LNCaP clone FGC (cell line): ENCODE results near the gene KANSL1L.
A peak's percentile ranks its signal among the peaks of the same experiment; 100 is the strongest.
"Not testable (repeated sequence)": the region's sequence is repeated elsewhere in the genome, so short reads cannot be mapped to it uniquely, and the experiment has no call there.

ENCODE experiments used
- DNase-seq: peaks from one replicate; pipeline ENCODE4 v3.0.0-alpha.2; 2011; ENCODE audit warnings: low read depth
- H3K4me3 ChIP-seq: 2 replicates; pipeline ENCODE4 v1.5.1; 2011; ENCODE audit warnings: mild to moderate bottlenecking, low read depth, low read length, control low read depth
- TF ChIP-seq, protein P1 (sequence below): IDR thresholded peaks from 2 replicates; pipeline ENCODE4 v1.5.1; 2012; ENCODE audit warnings: mild to moderate bottlenecking; ENCODE audit not compliant: control insufficient read depth, insufficient read depth; ENCODE audit errors: extremely low read depth

Gene KANSL1L

DNA sequence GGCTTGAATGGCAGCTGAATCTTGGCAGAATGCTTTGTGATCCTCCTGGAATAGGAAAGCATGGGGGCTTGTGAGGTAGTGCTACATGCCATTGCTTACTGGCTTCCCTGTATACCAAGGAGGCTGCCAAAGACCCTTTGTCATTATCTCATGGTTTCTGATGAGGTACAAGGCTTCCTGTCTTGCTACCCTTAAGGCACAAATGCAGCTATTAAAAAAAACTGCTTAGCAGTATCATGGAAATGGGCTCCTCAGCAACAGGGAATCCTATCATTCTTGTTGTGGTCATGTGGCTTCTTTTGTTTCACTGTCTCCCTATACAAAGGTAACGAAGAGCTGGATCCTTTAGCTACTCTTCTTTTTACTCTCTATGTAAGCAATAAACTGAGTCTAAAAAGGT, 6.6 kb upstream of the KANSL1L start:
- H3K4me3 ChIP-seq = no peak overlapping the region
- TF ChIP-seq, protein P1, sequence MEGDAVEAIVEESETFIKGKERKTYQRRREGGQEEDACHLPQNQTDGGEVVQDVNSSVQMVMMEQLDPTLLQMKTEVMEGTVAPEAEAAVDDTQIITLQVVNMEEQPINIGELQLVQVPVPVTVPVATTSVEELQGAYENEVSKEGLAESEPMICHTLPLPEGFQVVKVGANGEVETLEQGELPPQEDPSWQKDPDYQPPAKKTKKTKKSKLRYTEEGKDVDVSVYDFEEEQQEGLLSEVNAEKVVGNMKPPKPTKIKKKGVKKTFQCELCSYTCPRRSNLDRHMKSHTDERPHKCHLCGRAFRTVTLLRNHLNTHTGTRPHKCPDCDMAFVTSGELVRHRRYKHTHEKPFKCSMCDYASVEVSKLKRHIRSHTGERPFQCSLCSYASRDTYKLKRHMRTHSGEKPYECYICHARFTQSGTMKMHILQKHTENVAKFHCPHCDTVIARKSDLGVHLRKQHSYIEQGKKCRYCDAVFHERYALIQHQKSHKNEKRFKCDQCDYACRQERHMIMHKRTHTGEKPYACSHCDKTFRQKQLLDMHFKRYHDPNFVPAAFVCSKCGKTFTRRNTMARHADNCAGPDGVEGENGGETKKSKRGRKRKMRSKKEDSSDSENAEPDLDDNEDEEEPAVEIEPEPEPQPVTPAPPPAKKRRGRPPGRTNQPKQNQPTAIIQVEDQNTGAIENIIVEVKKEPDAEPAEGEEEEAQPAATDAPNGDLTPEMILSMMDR = no peak
- no peak for DNase-seq

DNA sequence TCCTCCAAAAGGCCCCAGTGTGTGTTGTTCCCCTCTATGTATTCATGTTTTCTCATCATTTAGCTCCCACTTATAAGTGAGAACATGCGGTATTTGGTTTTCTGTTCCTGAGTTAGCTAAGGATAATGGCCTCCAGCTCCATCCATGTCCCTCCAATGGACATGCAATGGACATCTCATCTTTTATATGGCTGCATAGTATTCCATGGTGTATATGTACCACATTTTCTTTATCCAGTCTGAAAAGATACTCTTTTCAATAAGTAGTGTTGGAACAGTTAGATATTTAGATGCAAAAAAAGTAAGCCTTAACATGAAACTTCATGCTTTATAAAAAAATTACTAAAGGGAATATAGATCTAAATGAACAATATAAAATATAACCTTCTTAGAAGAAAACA, 5.9 kb upstream of the KANSL1L start:
- not testable (repeated sequence) for DNase-seq, H3K4me3 ChIP-seq

DNA sequence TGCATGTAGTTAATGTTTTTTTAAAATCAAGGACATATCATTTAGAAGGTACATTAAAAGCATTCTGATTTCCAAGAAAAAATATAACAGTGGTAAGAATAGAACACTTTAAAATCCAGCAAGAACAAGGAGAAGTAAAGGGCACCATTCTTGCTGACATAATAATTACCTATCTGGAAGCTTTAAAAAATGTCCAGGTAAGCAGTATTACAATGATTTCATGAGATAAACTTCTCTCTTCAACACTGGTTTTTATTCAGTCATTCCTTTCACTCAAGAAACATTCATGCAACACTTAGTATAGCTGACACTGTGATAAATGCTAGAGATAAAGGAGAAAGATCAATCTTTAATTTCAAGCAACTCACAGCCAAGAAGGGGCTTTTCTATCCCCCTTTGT, 2.9 kb upstream of the KANSL1L start:
- no peak overlapping the region for H3K4me3 ChIP-seq
- DNase-seq = no peak
- TF ChIP-seq, protein P1 = no peak

DNA sequence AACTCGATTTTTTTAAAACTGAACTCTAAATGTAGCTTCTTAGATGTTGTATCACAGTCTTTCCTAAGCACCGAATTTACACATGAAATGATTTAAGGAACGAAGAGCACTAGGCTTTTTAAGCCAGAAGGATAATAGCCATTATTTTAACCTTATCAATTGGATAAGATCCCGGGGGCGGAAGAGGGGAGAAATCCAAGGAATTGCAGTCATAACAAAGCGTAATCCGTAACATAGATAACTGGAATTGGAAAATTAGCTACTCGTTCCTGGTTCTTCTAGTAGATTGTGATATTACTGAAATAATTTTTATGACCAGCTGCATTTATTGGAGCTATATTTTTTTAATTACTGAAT, 988 bp upstream of the KANSL1L start:
- H3K4me3 ChIP-seq = peak overlapping the region; percentile 53
- DNase-seq = no peak
- TF ChIP-seq, protein P1 = no peak

DNA sequence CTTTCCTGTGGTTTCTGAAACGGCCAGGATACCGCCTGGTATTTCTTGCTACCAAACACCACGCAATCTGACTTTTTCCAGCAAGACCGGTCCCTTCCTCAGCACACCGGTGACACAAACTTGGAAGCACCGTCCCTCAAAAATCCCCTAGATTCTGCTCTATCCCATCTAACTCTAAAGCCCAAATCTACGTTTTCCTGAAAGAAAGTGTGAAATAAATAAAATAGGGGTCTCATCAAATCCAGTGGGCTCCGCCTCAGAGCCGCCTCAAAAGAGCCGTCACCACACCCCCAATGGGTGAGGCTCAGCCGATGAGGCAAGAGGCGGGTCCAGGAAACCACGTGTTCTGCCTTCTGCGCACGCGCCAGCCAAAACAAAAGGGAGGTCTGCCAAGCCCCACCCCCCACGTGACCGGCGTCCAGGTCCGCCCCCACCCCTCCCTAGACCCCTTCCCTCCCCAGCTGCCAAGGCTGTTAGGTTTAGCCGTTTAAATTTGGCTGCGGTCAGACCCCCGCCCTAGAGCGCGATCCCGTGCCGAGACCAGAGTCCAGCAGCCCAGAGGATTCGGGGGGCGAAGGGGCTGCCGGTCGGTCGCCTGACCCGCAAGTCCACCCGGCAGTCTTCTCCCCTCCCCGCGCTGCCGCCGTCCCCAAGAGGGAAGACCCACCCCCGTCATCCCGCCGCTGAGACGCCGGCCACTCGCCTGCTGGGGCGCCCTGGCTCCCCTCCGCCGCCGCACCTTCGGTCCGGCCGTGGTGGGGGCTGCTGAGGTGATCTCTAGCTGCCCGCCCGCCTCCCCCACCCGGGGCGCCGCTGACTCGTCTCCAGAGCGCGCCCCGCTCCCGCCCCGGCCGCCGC, 534 bp downstream of the KANSL1L start:
- DNase-seq = peak; percentile 72
- TF ChIP-seq, protein P1 = no peak
- peak overlapping the region; percentile 72 for H3K4me3 ChIP-seq

DNA sequence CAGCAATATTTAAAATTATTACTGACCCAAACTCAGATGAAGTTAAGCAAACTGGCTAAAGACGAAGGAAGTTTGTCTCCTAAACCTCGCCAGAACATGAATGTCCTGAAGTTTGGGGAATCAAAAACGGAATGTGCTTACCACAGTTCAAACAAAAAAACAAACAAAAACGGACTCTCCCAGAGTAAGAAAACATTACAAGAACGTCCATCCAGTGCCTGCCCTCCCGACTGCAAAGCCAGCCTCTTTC, 1.1 kb downstream of the KANSL1L start:
- no peak for DNase-seq
- TF ChIP-seq, protein P1 = no peak
- peak overlapping the region; percentile 72 for H3K4me3 ChIP-seq

DNA sequence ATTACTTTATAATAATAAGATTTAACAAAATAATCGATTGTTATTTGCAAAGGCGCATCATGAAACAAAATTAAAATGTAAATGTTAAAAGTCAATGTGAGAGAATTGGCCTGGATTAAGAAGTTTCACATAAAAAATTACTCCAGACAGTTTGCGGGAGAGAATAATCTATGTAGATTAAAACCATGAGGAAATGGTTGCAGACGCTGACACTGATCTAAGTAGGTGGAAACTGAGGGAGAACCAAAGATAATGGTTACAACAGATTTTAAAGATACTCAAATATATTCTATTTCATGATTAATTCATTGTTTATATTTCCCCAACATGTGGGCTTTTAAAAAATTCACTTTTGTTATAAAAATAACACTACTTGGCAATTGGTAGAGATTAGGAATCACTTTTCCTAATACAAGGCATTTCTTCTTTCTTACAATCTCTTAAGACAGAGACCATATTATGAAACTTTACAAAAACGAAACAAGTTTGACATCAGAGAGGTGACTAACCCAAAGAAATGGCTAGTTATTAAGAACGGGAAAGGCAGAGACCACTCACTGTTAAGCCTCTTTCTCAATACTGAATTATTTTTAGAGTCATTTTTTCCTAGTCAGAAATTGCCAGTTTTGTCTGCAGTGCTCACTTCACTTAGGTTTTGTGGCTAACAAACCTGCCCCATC, 1.6 kb downstream of the KANSL1L start:
- TF ChIP-seq, protein P1 = no peak
- H3K4me3 ChIP-seq = peak overlapping the region; percentile 72
- DNase-seq = no peak
